OCI-LY7 (cell line): Measurements from ENCODE around the gene S100A9. TPM values are rescaled to one million over a fixed set of nuclear protein-coding genes. Genes with fewer than 3 reads are reported as not detected.

ENCODE experiments used
- BruUV-seq: library from RNA; stranded (reverse); fragments of 400-500 nt; replicated peaks from 2 replicates; lab custom pipeline; 2021; lab: Mats Ljungman, UMichigan
- CTCF ChIA-PET: fragments of 300-600 bp; sonication (Branson Sonifier 250); formaldehyde crosslinking; loops from one replicate; lab custom pipeline; 2022; ENCODE audit warnings: antibody characterized with exemption; ENCODE audit not compliant: unreplicated experiment; lab: Charles Lee
- POLR2A ChIA-PET: fragments of 300-600 bp; sonication (Branson Sonifier 250); formaldehyde crosslinking; loops from one replicate; lab custom pipeline; 2022; ENCODE audit warnings: antibody characterized with exemption; lab: Charles Lee
- DNase-seq: peaks from one replicate; pipeline ENCODE4 v3.0.0-alpha.2; 2015; ENCODE audit warnings: low spot score
- H2AFZ ChIP-seq: fragments of 200-600 bp; sonication (generic), shearing (Covaris generic); 2 replicates; pipeline ENCODE4 v1.6.1; 2014; ENCODE audit warnings: mild to moderate bottlenecking, antibody characterized with exemption, low read length, moderate library complexity
- H3K27ac ChIP-seq: fragments of 200-600 bp; sonication (generic); 2 replicates; pipeline ENCODE4 v1.5.1; 2014; ENCODE audit warnings: mixed run types, low read depth, mild to moderate bottlenecking, moderate library complexity, low read length, inconsistent platforms; ENCODE audit not compliant: poor library complexity, severe bottlenecking
- H3K36me3 ChIP-seq: fragments of 200-600 bp; sonication (generic); 2 replicates; pipeline ENCODE4 v1.6.1; 2014; ENCODE audit warnings: mild to moderate bottlenecking, antibody characterized with exemption, low read length, moderate library complexity, mixed read lengths; ENCODE audit not compliant: insufficient read depth
- H3K4me1 ChIP-seq: fragments of 200-600 bp; sonication (generic); 2 replicates; pipeline ENCODE4 v1.5.1; 2014; ENCODE audit warnings: mild to moderate bottlenecking, low read length; ENCODE audit not compliant: insufficient read depth, poor library complexity, severe bottlenecking
- H3K4me2 ChIP-seq: fragments of 200-600 bp; sonication (generic); 2 replicates; pipeline ENCODE4 v1.6.1; 2014; ENCODE audit warnings: mild to moderate bottlenecking, low read length
- H3K4me3 ChIP-seq: fragments of 200-600 bp; sonication (generic); 2 replicates; pipeline ENCODE4 v1.5.1; 2014; ENCODE audit warnings: mild to moderate bottlenecking, low read depth, low read length; ENCODE audit not compliant: poor library complexity, severe bottlenecking
- H3K79me2 ChIP-seq: fragments of 200-600 bp; sonication (generic); 2 replicates; pipeline ENCODE4 v1.6.1; 2016; ENCODE audit warnings: low read depth, mild to moderate bottlenecking, low read length, moderate library complexity, mixed read lengths; ENCODE audit not compliant: insufficient read depth
- H3K9me2 ChIP-seq: fragments of 200-600 bp; sonication (generic); 2 replicates; pipeline ENCODE4 v1.6.1; 2016; ENCODE audit warnings: mild to moderate bottlenecking, low read length, mixed read lengths; ENCODE audit not compliant: insufficient read depth
- H3K9me3 ChIP-seq: fragments of 200-600 bp; sonication (generic); 2 replicates; pipeline ENCODE4 v1.6.1; 2014; ENCODE audit warnings: mild to moderate bottlenecking, mixed run types, low read length, mixed read lengths
- H4K20me1 ChIP-seq: fragments of 200-600 bp; sonication (generic); 2 replicates; pipeline ENCODE4 v1.6.1; 2014; ENCODE audit warnings: mild to moderate bottlenecking, antibody characterized with exemption, low read length, moderate library complexity, mixed read lengths; ENCODE audit not compliant: insufficient read depth
- CTCF ChIP-seq: fragments of 200-600 bp; sonication (generic); conservative IDR thresholded peaks from 2 replicates; pipeline ENCODE4 v1.5.1; 2014; ENCODE audit warnings: mild to moderate bottlenecking, antibody characterized with exemption, low read length, moderate library complexity, mixed read lengths
- EZH2phosphoT487 ChIP-seq: fragments of 200-600 bp; sonication (generic); IDR thresholded peaks from 2 replicates; pipeline ENCODE4 v1.6.1; 2018; ENCODE audit warnings: low read depth, borderline replicate concordance, mild to moderate bottlenecking, mixed run types, antibody characterized with exemption, low read length, moderate library complexity, mixed read lengths
- intact Hi-C: fragments of 100-400 bp; cut with micrococcal nuclease; formaldehyde crosslinking; loops from one replicate; pipeline ENCODE4 v1.10.0; 2022; ENCODE audit not compliant: unreplicated experiment
- total RNA-seq, 2 experiments: library from RNA; depleted of rRNA in 1 of 2; stranded (reverse); fragments of >200 nt in 1 of 2; shearing (Covaris generic) in 1 of 2; gene quantifications; 2 replicates each; pipeline ENCODE4 v1.2.3, GENCODE V29; 2014 to 2022

S100A9 gene
- total RNA-seq, 2 experiments from 2014 or later = not detected

- DNase-seq = no peak
- Histone ChIP-seq H2AFZ (no peak overlapping the region), H4K20me1 (no peaks in the 10 kb centered on the region), H3K36me3 (no peaks in the 10 kb centered on the region), H3K4me1 (no peaks in the 10 kb centered on the region), H3K79me2 (no peaks in the 10 kb centered on the region), H3K27ac (no peak overlapping the region), H3K4me2 (no peak overlapping the region), H3K4me3 (no peak overlapping the region), H3K9me3 (no peaks in the 10 kb centered on the region), H3K9me2 (no peaks in the 10 kb centered on the region)
- no TSS peak for BruUV-seq
- intact Hi-C loops = no loop called here
- ChIA-PET POLR2A (no interaction called here), CTCF (no interaction called here)
- TF ChIP-seq CTCF (no peak), EZH2phosphoT487 (no peak)
These were observed 23.1 kb downstream of the S100A9 start for GRCh38 chr1:153380711-153381110.

GRCh38 chr1:153384958-153385580 lies 27.4 kb downstream of the S100A9 start:
- no peak overlapping the region for H3K4me2 ChIP-seq
- H3K4me1 ChIP-seq = no peaks in the 10 kb centered on the region
- POLR2A ChIA-PET = interaction anchor here (0.5 kb wide), 1 partner anchor 68 kb away, joined by 3 read pairs; no protein-coding TSS in a partner anchor
- H3K27ac ChIP-seq = no peak overlapping the region
- H4K20me1 ChIP-seq = no peaks in the 10 kb centered on the region
- H3K79me2 ChIP-seq = no peaks in the 10 kb centered on the region
- no peak overlapping the region for H2AFZ ChIP-seq
- no TSS peak for BruUV-seq
- H3K9me3 ChIP-seq = no peaks in the 10 kb centered on the region
- intact Hi-C loops = no loop called here
- H3K9me2 ChIP-seq = no peaks in the 10 kb centered on the region
- no peak for TF ChIP-seq EZH2phosphoT487
- TF ChIP-seq CTCF = no peak
- no peaks in the 10 kb centered on the region for H3K36me3 ChIP-seq
- DNase-seq = no peak
- H3K4me3 ChIP-seq = no peak overlapping the region
- CTCF ChIA-PET = no interaction called here

- no TSS peak for BruUV-seq
- no peak overlapping the region for H3K4me2 ChIP-seq
- no peaks in the 10 kb centered on the region for H3K9me3 ChIP-seq
- H3K9me2 ChIP-seq = no peaks in the 10 kb centered on the region
- H3K36me3 ChIP-seq = no peaks in the 10 kb centered on the region
- H2AFZ ChIP-seq = no peak overlapping the region
- H3K79me2 ChIP-seq = no peaks in the 10 kb centered on the region
- no peaks in the 10 kb centered on the region for H4K20me1 ChIP-seq
- TF ChIP-seq EZH2phosphoT487 (no peak), CTCF (no peak)
- H3K4me1 ChIP-seq = no peaks in the 10 kb centered on the region
- ChIA-PET POLR2A (no interaction called here), CTCF (no interaction called here)
- H3K4me3 ChIP-seq = no peak overlapping the region
- no peak for DNase-seq
- H3K27ac ChIP-seq = no peak overlapping the region
- intact Hi-C loops = no loop called here
These were observed 28.8 kb downstream of the S100A9 start for GRCh38 chr1:153386500-153386901.
